HepG2 (cell line): ENCODE results near the gene SUPT4H1. TPM values are rescaled to one million over a fixed set of nuclear protein-coding genes. Genes with fewer than 3 reads are reported as not detected.
A peak's percentile ranks its signal among the peaks of the same experiment; 100 is the strongest.

Source experiments
- CAMTA2 ChIP-seq: sonication (generic); formaldehyde crosslinking; IDR thresholded peaks from 2 replicates; pipeline ENCODE4 v1.4.0; 2020; ENCODE audit warnings: mild to moderate bottlenecking, missing genetic modification reagents, borderline replicate concordance
- CREM ChIP-seq, 2 experiments: sonication (generic) in 1 of 2; formaldehyde crosslinking in 1 of 2; IDR thresholded peaks; 2 replicates each; pipeline versions ENCODE4 v1.4.0 to v1.6.1; 2016 to 2020; ENCODE audit warnings: antibody characterized with exemption in 1 of 2, mild to moderate bottlenecking in 1 of 2, missing genetic modification reagents in 1 of 2
- FLYWCH1 ChIP-seq: sonication (generic); formaldehyde crosslinking; IDR thresholded peaks from 2 replicates; pipeline ENCODE4 v1.8.1; 2023; ENCODE audit warnings: mild to moderate bottlenecking, missing genetic modification reagents
- FOXC1 ChIP-seq: sonication (generic); formaldehyde crosslinking; IDR thresholded peaks from 2 replicates; pipeline ENCODE4 v1.8.0; 2022; ENCODE audit warnings: mild to moderate bottlenecking, missing genetic modification reagents, borderline replicate concordance
- KLF9 ChIP-seq: IDR thresholded peaks from 2 replicates; pipeline ENCODE4 v1.6.1; 2016; ENCODE audit warnings: low read depth
- POLR2AphosphoS2 ChIP-seq: IDR thresholded peaks from 2 replicates; pipeline ENCODE4 v1.6.1; 2011; ENCODE audit warnings: low read depth, low read length, improper control_type of control experiment
- SNRNP70 ChIP-seq: fragments of 200-400 bp; formaldehyde crosslinking; IDR thresholded peaks from 2 replicates; pipeline ENCODE4 v1.6.1; 2017; ENCODE audit warnings: mild to moderate bottlenecking, low read depth, low read length, moderate library complexity
- TARDBP ChIP-seq: sonication (generic); formaldehyde crosslinking; IDR thresholded peaks from 2 replicates; pipeline ENCODE4 v1.8.0; 2022; ENCODE audit warnings: mild to moderate bottlenecking, missing genetic modification reagents
- ZFY ChIP-seq: sonication (generic); formaldehyde crosslinking; IDR thresholded peaks from 2 replicates; pipeline ENCODE4 v1.4.0; 2020; ENCODE audit warnings: missing genetic modification reagents
- ZNF296 ChIP-seq: sonication (generic); formaldehyde crosslinking; conservative IDR thresholded peaks from 2 replicates; pipeline ENCODE4 v1.5.0; 2020; ENCODE audit warnings: mild to moderate bottlenecking, missing genetic modification reagents
- ZNF615 ChIP-seq: sonication (generic); formaldehyde crosslinking; IDR thresholded peaks from 2 replicates; pipeline ENCODE4 v1.5.0; 2020; ENCODE audit warnings: mild to moderate bottlenecking, missing genetic modification reagents, borderline replicate concordance
- ZNF747 ChIP-seq: sonication (generic); formaldehyde crosslinking; IDR thresholded peaks from 2 replicates; pipeline ENCODE4 v1.8.1; 2023; ENCODE audit warnings: missing genetic modification reagents, mild to moderate bottlenecking, borderline replicate concordance
- ZNF878 ChIP-seq: sonication (generic); formaldehyde crosslinking; IDR thresholded peaks from 2 replicates; pipeline ENCODE4 v1.8.1; 2023; ENCODE audit warnings: mild to moderate bottlenecking, missing genetic modification reagents, moderate library complexity
- polyA plus RNA-seq, 8 experiments: library from polyadenylated mRNA; depleted of rRNA in 3 of 8; stranded (reverse) in 7 of 8; unstranded in 1 of 8; fragments of >200 nt; fragmentation: Illumina TruSeq in 4 of 8; extraction: Trizol in 4 of 8; gene quantifications; 2 replicates each; pipeline versions ENCODE4 v1.2.1 to v1.2.3, GENCODE V29; 2011 to 2016; ENCODE audit warnings: low read depth in 4 of 8, missing spikeins in 1 of 8, mixed read lengths in 1 of 8; ENCODE audit not compliant: insufficient read depth in 1 of 8
- total RNA-seq, 5 experiments: library from RNA; depleted of rRNA; stranded (reverse); fragments of >200 nt; fragmentation: Illumina TruSeq; extraction: Trizol; gene quantifications; 2 replicates each; pipeline ENCODE4 v1.2.3, GENCODE V29; 2016; ENCODE audit warnings: low read depth in 1 of 5
- TF ChIP-seq, protein P1 (sequence below): IDR thresholded peaks from 2 replicates; pipeline ENCODE4 v1.6.1; 2012; ENCODE audit warnings: low read length, improper control_type of control experiment
- TF ChIP-seq, protein P2 (sequence below): sonication (generic); formaldehyde crosslinking; IDR thresholded peaks from 2 replicates; pipeline ENCODE4 v1.4.0; 2020; ENCODE audit warnings: missing genetic modification reagents
- TF ChIP-seq, protein P3 (sequence below): sonication (generic); formaldehyde crosslinking; conservative IDR thresholded peaks from 2 replicates; pipeline ENCODE4 v1.8.0; 2022; ENCODE audit warnings: missing genetic modification reagents

SUPT4H1 gene
- total and polyA plus RNA-seq, 2 of the 13 experiments (the other 11 are each of a cell fraction or from before 2014, with no cell fraction given), result 155 to 244 TPM

DNA sequence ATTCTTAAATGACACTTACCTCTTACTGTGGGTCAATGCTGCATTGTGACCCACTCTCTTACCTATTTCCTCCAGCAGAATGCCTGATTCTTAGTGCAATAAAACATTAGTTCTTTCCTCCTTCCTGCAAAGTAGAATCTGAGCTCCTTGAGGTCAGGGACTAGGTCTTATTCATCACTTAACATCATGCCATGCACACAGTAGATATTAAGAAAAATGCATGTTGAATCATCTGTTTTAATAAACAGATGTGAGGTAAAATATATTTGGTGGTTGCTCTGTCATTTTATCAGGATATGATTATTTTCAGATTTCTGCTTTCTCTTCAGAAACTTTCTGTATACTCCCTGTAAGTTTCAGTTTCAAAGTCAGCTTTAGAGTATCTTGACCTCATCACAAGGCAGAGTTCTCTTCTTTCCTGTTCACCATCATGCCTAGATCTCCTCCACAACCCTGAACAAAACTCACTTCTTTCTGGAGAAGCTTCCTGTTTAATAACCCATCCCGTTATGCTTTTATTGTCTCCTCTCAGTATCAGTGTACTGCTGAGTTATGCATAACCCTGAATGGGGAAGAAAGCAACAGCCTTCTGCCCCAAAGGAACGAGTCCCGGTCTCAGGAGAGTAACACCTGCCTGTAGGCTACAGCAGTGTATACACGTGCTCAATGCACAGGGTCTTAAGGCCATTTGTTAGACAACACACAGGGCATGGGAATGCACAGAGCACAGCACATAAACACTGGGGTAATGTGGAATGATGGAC is 30.3 kb upstream of the SUPT4H1 start (continued):
- TF ChIP-seq, protein P1, sequence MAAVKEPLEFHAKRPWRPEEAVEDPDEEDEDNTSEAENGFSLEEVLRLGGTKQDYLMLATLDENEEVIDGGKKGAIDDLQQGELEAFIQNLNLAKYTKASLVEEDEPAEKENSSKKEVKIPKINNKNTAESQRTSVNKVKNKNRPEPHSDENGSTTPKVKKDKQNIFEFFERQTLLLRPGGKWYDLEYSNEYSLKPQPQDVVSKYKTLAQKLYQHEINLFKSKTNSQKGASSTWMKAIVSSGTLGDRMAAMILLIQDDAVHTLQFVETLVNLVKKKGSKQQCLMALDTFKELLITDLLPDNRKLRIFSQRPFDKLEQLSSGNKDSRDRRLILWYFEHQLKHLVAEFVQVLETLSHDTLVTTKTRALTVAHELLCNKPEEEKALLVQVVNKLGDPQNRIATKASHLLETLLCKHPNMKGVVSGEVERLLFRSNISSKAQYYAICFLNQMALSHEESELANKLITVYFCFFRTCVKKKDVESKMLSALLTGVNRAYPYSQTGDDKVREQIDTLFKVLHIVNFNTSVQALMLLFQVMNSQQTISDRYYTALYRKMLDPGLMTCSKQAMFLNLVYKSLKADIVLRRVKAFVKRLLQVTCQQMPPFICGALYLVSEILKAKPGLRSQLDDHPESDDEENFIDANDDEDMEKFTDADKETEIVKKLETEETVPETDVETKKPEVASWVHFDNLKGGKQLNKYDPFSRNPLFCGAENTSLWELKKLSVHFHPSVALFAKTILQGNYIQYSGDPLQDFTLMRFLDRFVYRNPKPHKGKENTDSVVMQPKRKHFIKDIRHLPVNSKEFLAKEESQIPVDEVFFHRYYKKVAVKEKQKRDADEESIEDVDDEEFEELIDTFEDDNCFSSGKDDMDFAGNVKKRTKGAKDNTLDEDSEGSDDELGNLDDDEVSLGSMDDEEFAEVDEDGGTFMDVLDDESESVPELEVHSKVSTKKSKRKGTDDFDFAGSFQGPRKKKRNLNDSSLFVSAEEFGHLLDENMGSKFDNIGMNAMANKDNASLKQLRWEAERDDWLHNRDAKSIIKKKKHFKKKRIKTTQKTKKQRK, result no peak
- TF ChIP-seq CREM (IDR thresholded peaks at IDR 0.05), result 0 out of 2 replicates have a peak, but pooled peaks have one; percentile 3
- TF ChIP-seq CREM (CRISPR knock-in tag; IDR thresholded peaks at IDR 0.05), result no peak
- TF ChIP-seq FOXC1 (CRISPR knock-in tag), result no peak
- TF ChIP-seq, protein P2, sequence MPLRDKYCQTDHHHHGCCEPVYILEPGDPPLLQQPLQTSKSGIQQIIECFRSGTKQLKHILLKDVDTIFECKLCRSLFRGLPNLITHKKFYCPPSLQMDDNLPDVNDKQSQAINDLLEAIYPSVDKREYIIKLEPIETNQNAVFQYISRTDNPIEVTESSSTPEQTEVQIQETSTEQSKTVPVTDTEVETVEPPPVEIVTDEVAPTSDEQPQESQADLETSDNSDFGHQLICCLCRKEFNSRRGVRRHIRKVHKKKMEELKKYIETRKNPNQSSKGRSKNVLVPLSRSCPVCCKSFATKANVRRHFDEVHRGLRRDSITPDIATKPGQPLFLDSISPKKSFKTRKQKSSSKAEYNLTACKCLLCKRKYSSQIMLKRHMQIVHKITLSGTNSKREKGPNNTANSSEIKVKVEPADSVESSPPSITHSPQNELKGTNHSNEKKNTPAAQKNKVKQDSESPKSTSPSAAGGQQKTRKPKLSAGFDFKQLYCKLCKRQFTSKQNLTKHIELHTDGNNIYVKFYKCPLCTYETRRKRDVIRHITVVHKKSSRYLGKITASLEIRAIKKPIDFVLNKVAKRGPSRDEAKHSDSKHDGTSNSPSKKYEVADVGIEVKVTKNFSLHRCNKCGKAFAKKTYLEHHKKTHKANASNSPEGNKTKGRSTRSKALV (CRISPR knock-in tag), result 0 out of 2 replicates have a peak, but pooled peaks have one; percentile 45
- peak; percentile 68; the same call in 1 of the 2 replicates for TF ChIP-seq ZNF878 (CRISPR knock-in tag)
- no peak for TF ChIP-seq ZNF615 (CRISPR knock-in tag)
- TF ChIP-seq CAMTA2 (CRISPR knock-in tag), result no peak
- TF ChIP-seq TARDBP (CRISPR knock-in tag), result peak; percentile 64; the same call in 1 of the 2 replicates
- peak; percentile 41; the same call in 1 of the 2 replicates for TF ChIP-seq ZFY (CRISPR knock-in tag)
- TF ChIP-seq FLYWCH1 (CRISPR knock-in tag), result no peak
- TF ChIP-seq ZNF747 (CRISPR knock-in tag), result no peak
- no peak for TF ChIP-seq SNRNP70
- no peak for TF ChIP-seq ZNF296 (CRISPR knock-in tag)
- TF ChIP-seq, protein P3, sequence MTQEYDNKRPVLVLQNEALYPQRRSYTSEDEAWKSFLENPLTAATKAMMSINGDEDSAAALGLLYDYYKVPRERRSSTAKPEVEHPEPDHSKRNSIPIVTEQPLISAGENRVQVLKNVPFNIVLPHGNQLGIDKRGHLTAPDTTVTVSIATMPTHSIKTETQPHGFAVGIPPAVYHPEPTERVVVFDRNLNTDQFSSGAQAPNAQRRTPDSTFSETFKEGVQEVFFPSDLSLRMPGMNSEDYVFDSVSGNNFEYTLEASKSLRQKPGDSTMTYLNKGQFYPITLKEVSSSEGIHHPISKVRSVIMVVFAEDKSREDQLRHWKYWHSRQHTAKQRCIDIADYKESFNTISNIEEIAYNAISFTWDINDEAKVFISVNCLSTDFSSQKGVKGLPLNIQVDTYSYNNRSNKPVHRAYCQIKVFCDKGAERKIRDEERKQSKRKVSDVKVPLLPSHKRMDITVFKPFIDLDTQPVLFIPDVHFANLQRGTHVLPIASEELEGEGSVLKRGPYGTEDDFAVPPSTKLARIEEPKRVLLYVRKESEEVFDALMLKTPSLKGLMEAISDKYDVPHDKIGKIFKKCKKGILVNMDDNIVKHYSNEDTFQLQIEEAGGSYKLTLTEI (CRISPR knock-in tag), result no peak
- TF ChIP-seq POLR2AphosphoS2, result no peak
- TF ChIP-seq KLF9 (CRISPR knock-in tag), result no peak
